Mucosa of gallbladder (tissue), 1 donor: ENCODE results near the gene LYPD6B. TPM values are rescaled to one million over a fixed set of nuclear protein-coding genes. Genes with fewer than 3 reads are reported as not detected.
A peak's percentile ranks its signal among the peaks of the same experiment; 100 is the strongest.

ENCODE experiments used
- DNase-seq: peaks from one replicate; pipeline ENCODE4 v3.0.0-alpha.2; 2020; ENCODE audit warnings: low spot score
- total RNA-seq: library from RNA; stranded (reverse); gene quantifications from one replicate; pipeline ENCODE4 v1.2.1, GENCODE V29; 2021
- donor health status: DM: no; HTN: no; CAD: no.

The LYPD6B gene
- total RNA-seq, 1 donor from 2014 or later, result 98.5 TPM

DNA sequence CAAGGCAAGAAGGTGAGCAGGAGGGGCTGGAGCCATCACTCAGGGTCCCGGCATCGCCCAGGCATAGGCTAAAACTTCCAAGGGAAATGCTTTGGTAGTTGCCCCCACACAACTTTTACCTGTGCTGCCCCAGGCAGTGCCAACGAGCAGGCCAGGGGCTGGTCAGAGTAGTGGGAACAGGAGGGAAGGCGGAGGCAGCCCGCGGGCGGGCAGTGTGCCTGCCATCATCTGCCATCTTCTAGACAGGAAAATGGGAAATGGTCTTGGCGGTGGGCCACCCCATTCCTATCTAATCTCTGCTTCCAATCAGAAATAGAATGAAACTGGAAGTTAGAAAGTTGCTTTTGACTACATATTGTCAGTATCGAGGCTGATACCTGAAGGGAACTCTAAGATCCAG lies 26.0 kb upstream of the LYPD6B start:
- DNase-seq, result no peak

- no peak for DNase-seq
Observed at GRCh38 chr2:149015501-149015900, 23.0 kb upstream of the LYPD6B start.

- DNase-seq, result no peak
Observed at GRCh38 chr2:149015926-149016563, 22.5 kb upstream of the LYPD6B start.

DNA sequence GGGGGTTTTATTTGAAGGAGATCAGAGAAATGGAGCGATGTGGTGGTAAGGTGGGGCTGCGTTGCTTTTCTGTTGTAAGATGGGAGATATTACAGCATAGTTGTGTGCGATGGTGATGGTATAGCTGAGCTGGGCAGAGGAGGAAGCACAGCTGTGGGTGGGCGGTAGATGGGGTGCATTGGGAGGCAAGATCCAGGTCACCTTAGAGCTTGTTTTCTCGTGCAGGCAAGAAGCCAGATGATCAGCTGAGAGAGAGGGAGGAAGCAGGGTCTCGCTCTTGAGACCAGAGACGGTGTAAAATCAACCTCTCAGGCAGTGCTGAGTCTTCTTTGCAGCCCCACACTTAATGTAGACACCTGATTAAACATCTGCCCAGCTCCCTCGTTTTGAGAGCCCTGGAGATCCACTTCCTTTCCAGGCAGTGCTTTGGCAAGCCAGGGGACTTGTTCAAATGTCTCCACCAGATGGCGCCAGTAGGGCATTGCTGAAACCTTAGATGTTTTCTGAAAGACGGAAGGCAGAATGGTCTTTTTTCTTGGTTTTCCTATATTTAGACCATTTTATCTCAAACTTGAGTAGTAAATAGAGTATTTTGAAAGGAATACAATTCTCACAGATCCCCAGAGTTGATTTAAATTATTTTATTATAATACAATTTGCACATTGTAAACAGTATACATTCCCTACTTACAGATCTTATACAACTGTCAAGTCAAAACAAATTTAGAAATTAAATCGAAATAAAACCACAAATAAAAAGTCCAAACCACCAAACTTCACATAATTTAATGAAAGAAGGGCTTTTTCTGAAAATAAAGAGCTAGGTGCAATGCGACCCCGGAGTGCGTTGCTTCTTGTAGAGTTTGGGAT lies 21.1 kb upstream of the LYPD6B start:
- peak; percentile 82 for DNase-seq

DNA sequence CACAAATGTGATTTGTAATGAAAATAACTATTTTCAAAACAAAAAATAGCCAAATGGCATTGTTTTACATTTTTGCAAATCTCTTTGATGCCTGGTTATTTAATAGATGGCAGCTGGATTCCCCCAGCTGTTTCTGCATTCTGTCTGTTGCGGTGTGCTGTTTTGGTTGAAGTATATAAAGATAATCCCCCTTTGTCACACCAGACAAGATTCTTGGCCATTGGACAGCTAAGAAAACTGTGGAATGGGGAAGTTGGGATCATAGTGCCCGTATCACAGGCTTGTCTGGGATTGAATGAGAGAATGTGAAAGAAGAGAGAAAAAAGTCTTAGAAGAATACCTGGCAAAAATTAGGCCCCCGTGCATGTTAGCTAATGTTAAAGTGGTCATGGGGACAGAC lies 19.5 kb upstream of the LYPD6B start:
- DNase-seq, result no peak

- DNase-seq, result no peak
Observed at GRCh38 chr2:149019768-149020167, 18.7 kb upstream of the LYPD6B start.

DNA sequence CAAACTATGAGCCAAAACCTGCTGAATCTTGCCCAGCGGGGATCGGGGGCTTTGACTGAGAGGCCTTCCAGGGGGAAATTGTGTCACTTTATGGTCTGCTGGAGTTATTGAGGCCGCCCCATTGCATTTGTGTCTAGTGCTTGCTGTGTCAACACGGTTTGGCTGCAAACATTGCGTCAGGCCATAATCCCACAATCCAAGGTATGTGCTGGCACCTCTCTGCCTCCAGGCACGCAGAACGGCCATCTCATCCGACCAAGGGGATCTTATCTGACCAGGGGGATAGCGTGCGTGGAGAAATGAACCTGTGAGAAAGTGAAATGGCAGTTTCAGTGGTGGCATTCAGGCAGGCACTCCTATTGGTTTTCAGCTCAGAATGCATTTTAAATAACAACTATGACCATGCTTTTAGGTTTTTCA lies 18.1 kb upstream of the LYPD6B start:
- DNase-seq, result no peak

GRCh38 chr2:149021271-149021719 lies 17.2 kb upstream of the LYPD6B start:
- no peak for DNase-seq

GRCh38 chr2:149021761-149022160 lies 16.7 kb upstream of the LYPD6B start:
- DNase-seq, result no peak

DNA sequence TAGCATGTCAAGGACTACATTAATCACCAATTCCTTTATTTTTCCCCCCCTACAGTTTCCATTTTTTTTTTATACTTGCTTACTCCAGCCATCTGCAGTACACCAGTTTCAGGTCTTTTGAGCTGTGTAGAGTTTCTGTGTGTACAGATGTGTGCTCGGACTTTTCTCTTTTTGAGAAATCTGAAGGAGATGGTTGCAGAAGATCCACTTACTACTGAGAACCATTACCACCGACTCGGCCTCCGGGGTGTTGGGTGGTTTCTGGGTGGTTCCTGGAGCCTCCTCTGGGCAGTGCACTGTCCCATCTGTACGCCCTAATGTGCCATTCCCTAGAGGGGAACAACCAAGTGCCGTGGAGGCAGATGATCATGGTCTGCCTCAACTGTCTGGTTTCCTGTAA lies 15.4 kb upstream of the LYPD6B start:
- DNase-seq, result no peak

- no peak for DNase-seq
Observed at GRCh38 chr2:149027590-149028250, 10.8 kb upstream of the LYPD6B start.

- DNase-seq, result no peak
Observed at GRCh38 chr2:149028377-149028776, 10.1 kb upstream of the LYPD6B start.

DNA sequence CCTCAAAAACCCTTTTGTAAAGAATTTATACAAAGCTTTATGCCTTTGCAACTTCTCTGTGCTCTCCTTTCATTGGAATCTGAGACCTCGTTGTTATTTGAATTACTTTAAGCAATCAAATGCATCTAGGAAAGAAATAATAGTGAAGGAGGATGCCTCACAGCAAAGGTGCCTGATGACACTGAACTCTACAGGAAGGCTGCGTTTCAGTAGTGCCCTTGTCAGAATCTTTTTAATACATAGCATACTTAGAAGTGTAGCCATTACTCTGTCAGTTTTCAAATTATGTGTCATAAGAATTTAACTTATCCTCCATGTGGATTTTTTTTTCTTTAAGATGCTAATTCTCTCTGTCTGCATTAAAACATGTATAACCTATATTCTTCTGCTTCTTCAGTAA lies 9.6 kb upstream of the LYPD6B start:
- DNase-seq, result no peak

DNA sequence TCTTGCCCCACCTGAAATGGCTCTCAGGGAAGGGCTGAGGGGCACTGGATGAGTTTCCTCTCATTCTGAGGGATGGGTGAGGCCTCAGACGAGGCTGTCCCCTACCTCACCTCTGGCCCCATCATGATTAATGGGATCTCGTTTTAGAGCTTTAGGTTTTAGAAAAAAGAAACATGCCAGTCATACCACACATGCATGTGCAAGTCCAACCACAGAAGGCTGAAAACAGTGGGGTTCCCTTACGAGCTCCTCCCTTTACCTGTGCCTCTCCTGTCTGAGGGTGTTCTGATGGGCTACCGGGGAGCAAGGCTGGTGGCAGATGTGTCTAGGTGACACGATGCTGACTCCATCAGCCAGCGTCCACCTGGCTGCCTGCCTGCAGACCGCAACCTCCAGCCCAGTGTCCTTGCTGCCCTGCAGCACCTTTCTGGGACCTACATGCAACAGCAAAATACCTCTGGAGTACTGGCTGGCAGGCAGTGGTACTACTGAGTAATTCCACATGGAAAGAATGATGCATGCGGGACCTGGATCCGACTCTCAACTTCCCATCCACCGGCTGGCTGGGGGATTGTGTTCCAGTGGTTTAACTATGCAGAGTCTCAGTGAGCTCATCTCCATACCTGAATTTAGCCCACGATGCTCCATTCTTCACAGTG lies 9.1 kb upstream of the LYPD6B start:
- DNase-seq, result no peak

DNA sequence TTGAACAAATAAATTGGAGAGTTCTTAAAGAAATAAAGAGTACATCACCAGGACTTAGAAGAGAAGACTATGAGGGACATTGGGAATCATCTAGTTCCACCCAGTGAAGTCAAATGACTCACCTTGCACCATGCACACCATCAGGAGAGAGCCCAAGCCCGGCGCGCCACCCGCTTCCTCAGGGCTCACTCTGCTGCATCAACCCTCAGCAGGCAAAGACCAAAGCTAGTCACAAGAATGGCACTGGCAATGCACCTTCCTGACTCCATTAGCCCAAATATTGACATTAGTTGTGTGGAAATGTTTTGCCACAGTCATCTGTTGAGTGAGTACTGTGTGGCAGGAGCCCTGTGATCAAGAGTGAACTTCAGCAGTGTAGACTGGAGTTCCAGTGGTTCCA lies 7.1 kb upstream of the LYPD6B start:
- DNase-seq, result no peak

DNA sequence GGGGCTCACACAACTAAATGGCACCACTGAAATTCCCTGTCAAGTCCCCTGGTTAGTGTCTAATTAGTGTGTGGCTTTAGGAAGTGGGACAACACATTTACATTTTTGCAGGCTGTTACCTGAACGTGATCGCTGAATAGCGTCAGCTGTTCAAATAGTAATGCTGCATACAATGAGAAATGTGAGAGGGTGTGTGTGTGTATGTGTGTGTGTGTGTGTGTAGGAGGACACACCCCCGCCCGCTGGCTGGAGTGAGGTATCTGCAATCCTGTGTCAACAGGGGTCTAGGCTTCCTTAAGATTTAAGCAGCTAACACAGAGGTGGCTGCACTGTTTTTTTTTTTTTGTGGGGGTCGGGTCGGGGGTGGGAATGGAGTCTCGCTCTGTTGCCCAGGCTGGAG lies 4.8 kb upstream of the LYPD6B start:
- peak; percentile 51 for DNase-seq

GRCh38 chr2:149034406-149034805 lies 4.1 kb upstream of the LYPD6B start:
- no peak for DNase-seq

GRCh38 chr2:149036507-149037293 lies 1.8 kb upstream of the LYPD6B start:
- no peak for DNase-seq

- peak; percentile 29 for DNase-seq
Observed at GRCh38 chr2:149037851-149038250, 648 bp upstream of the LYPD6B start.

GRCh38 chr2:149039213-149039724 lies 770 bp downstream of the LYPD6B start:
- DNase-seq, result no peak

- no peak for DNase-seq
Observed at GRCh38 chr2:149040451-149040850, 2.0 kb downstream of the LYPD6B start.
